ENCODE measurements around the gene UGT8. TPM values are rescaled to one million over a fixed set of nuclear protein-coding genes. Genes with fewer than 3 reads are reported as not detected.
"Not testable (repeated sequence)": the region's sequence is repeated elsewhere in the genome, so short reads cannot be mapped to it uniquely, and the experiment has no call there.

Gene UGT8
- total RNA-seq, 1 experiment from 2014 or later = 6.3 TPM

DNA sequence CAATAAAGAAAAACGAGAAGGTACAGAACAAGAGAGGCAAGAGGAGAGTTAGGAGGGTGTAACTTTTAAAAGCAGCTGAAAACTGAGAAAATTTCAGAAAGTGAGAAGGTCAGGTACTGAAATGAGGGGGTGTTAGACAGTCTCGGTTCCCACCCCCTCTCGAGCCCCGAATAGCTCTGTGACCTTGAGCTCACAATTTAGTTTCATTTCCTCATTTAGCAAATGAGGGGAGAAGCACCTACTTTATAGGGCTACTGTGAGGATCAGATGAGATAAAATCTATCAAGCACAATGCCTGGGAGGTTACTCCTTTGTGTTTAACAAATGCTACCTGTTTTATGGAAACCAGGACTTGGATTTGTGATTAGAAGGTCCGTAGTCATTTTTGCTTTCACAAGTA lies 4.9 kb downstream of the UGT8 start:
- DNase-seq (ENCODE audit: low read depth) = no peak

DNA sequence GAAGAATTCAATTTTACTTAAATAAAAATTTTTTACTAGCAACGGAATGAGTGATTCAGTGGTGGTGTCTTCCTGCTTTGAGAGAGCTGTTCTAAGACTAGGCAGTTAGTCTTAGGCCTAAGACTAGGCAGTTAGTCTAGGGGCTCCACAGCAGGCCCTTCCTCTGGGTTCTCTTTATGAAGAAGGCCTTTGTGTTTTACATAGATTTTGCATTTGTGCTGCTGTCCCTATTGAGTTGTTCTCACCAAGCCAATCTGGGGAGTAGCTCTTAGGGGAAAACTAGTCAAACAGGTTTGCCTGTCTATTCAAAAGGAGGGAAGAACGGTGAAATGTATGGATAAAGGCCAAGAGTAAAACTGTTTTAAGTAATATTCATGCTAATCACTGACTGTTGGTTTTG lies 7.6 kb downstream of the UGT8 start:
- DNase-seq (ENCODE audit: low read depth) = no peak

- no peak for DNase-seq (ENCODE audit: low read depth)
These were observed 8.4 kb downstream of the UGT8 start for GRCh38 chr4:114607056-114607455.

DNA sequence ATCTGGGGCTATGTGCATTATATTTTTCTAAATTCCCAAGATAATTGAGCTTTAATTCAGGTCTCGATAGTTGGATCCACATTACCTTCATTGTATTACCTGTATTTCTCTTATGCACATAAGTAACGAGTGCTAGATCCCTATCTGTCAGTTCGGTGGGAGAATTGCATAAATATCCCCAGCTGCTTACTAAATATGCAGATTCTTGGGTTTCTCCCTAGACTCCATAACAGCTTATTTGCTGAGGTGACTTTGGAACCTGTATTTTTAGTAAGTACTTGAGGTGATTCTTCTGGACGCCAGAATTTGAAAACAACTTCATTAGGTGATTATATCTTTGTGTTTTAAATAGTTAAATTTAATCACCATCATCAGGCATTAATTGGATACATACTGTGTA lies 15.0 kb downstream of the UGT8 start:
- DNase-seq (ENCODE audit: low read depth) = no peak

DNA sequence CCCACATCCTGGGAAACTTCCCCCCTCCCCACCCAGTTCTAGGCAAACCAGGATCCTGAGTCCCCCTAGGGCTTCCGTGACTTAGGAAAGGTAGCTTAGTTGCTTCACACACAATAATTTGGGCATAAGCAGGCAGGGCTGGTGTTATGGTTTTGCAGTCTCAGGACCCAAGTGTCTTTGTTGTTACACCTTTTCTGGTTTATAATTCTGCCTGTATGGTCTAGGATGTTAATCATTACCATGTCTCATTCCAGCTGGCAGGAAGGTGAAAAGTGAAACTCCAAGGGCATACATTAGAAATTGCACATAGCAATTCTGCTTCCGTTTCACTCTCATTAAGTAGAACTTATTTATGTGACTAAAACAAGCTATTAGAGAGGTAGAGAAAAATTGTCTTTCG lies 16.8 kb downstream of the UGT8 start:
- no peak for DNase-seq (ENCODE audit: low read depth)

- peak; percentile 13 for DNase-seq (ENCODE audit: low read depth)
These were observed 17.4 kb downstream of the UGT8 start for GRCh38 chr4:114616036-114616435.

DNA sequence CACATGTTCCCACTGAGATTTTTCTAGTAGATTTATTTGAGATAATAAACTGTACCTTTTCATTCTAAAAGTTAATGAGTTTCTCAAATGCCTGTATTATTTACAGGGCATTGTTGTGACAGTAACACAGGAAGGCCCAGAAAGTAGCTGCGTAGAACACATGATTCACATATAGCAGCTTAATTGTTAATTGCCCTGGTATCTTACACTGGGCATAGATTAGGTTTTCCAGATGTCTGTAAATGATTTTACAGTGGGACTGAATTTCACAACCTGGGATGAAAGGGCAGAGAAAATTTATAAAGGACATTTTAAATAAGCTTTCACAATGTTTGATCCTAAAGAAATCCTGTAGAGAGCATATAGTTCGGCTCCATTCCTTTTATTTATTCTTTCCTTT lies 27.6 kb downstream of the UGT8 start:
- no peak for DNase-seq (ENCODE audit: low read depth)

- DNase-seq (ENCODE audit: low read depth) = no peak
These were observed 37.8 kb downstream of the UGT8 start for GRCh38 chr4:114636192-114636935.

GRCh38 chr4:114642173-114642780 lies 43.7 kb downstream of the UGT8 start:
- DNase-seq (ENCODE audit: low read depth) = no peak

- no peak for DNase-seq (ENCODE audit: low read depth)
These were observed 51.3 kb downstream of the UGT8 start for GRCh38 chr4:114649908-114650307.

DNA sequence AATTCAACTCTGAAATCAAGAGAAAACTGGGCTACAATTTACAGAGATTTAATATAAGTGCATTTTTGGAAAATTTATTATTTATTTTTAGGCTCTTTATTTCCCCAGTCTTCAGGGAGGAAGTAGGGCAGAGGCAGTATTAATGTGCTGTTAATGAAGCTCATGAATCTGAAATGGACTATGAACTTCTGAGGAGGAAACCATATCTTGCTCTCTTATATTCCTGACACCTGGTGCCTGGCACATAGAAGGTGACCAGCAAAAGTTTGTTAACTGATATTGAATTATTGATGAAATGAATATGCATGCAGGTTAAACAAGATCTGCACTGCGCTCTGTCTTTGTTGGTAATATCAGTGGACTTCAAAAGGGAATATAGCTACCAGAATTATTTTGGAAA lies 55.1 kb downstream of the UGT8 start:
- DNase-seq (ENCODE audit: low read depth) = no peak

GRCh38 chr4:114654592-114654991 lies 56.0 kb downstream of the UGT8 start:
- no peak for DNase-seq (ENCODE audit: low read depth)

DNA sequence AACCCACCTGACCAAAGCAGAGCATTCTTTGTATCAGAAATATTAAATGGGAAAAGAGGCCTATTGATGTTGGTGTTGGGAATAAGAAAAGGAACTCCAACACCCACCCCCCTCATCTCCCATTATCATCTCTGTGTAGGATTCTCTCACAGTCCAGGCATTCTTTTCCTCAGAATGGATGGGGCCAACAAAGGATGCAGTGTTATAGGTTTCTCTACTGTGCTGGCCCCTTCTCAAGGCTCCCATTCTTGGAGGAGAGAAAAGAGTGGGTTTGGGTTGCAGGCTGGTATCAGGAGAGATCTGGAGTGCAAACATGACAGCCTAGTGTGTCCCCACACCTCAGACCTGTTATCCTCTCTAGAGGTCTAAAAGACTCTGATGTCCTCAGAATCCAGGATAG lies 59.6 kb downstream of the UGT8 start:
- no peak for DNase-seq (ENCODE audit: low read depth)

GRCh38 chr4:114658776-114659175 lies 60.2 kb downstream of the UGT8 start:
- no peak for DNase-seq (ENCODE audit: low read depth)

DNA sequence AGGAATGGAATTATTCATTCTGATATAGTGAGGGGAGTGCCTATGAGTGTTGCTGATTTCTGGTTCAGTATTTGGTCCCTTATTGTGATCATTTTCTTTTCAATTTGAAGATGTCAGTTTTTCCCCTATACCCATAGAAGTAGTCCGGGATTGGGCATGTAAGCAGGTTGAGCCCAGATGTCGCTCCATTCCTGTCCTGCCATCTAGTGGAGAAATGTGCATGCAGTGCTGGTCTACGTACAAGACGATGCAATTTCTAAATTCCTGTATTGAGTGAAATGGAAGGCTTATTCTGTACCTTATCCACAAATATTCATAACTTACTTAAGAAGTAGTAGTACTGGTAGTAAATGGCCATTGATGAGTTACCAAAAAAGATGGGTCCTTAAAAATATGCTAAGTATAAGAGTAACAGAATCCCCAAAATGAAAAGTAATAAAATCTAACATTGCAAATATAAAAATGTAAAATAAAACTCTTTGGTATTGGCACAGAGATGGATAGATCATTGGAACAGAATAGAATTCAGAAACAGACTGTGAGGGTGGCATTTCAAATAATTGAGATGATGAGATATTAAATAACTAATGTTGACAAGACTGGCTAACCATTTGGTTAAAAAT lies 60.9 kb downstream of the UGT8 start:
- peak; percentile 52 for DNase-seq (ENCODE audit: low read depth)

DNA sequence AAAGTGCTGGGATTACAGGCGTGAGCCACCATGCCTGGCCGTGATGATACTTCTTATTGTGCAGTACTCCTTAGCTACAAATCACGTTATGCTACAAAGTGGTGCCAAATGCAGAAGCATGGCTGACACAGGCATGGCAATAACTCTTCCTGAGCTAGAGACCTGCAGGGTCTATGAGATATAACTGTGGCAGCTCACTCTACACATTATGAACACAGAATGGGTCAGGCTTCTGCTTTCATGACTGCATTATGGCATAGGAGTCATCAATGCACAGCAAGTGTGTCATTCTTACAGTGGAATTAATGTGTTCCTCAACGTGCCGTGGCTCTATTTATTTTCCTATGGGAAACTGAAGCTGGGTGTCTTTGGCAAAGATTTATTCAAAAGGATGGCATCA lies 64.5 kb downstream of the UGT8 start:
- DNase-seq (ENCODE audit: low read depth) = no peak

GRCh38 chr4:114668577-114668976 lies 70.0 kb downstream of the UGT8 start:
- no peak for DNase-seq (ENCODE audit: low read depth)

GRCh38 chr4:114670733-114671132 lies 72.1 kb downstream of the UGT8 start:
- DNase-seq (ENCODE audit: low read depth) = not testable (repeated sequence)

- no peak for DNase-seq (ENCODE audit: low read depth)
These were observed 74.7 kb downstream of the UGT8 start for GRCh38 chr4:114673306-114673705.

- DNase-seq (ENCODE audit: low read depth) = no peak
These were observed 75.5 kb downstream of the UGT8 start for GRCh38 chr4:114674080-114674479.

GRCh38 chr4:114677346-114677979 lies 78.9 kb downstream of the UGT8 start:
- DNase-seq (ENCODE audit: low read depth) = no peak

- no peak for DNase-seq (ENCODE audit: low read depth)
These were observed 85.9 kb downstream of the UGT8 start for GRCh38 chr4:114684462-114684861.

DNA sequence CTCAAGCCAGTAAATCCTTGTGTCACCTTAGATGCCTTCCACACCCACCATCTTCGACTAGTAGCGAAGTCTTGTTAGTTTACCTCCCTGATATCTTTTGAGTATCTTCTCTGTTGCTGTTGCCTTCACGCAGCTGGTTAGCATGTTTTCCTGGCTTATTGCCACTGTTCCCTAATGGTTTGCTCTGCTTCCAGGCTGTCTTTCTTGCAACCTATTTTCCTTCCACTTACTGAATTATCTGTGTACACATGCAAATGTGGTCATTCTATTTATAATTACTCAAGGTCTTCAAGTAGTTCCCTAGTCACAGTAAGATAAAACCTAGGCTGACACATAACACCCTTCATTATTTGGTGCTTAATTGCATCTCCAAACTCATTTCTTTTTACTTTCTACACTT lies 89.5 kb downstream of the UGT8 start:
- DNase-seq (ENCODE audit: low read depth) = no peak
